ENCODE data around the gene EIF2B4.

DNA sequence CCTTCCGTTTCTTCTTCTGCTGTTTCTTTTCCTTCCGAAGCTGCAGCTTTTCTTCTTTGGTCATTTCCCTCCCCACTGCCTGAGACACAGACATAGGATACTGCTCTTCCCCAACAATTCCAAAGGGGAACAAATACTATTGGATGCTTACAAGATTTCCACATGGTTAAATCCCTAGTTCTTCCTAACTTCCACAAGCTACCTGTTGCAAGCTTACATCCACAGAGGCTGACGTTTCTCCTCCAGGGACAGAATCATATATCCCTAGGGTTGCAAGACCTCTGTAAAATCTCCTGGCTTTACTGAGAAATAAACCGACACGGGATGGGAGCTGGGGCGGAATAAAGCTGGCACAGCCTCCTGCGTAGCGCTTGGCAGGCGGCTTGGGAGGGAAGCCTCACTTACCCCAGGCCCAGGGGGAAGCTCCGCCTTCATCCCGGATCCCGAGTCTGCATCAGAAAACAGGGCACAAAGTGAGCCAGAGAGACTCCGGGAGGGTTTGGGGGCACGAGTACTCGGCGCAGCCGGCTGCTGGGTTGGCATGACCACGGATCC, 590 bp downstream of the EIF2B4 start:
- TF ChIP-seq MYNN (CRISPR knock-in tag; IDR thresholded peaks at IDR 0.05; ENCODE audit: low read depth) (no peak), POLR2AphosphoS5 (IDR thresholded peaks at IDR 0.05; ENCODE audit: low read depth, low read length) (no peak), ZNF512B (CRISPR knock-in tag; IDR thresholded peaks at IDR 0.05; ENCODE audit: borderline replicate concordance) (no peak), ZNF800 (CRISPR knock-in tag; IDR thresholded peaks at IDR 0.05) (no peak)
- TF ChIP-seq, protein P1, sequence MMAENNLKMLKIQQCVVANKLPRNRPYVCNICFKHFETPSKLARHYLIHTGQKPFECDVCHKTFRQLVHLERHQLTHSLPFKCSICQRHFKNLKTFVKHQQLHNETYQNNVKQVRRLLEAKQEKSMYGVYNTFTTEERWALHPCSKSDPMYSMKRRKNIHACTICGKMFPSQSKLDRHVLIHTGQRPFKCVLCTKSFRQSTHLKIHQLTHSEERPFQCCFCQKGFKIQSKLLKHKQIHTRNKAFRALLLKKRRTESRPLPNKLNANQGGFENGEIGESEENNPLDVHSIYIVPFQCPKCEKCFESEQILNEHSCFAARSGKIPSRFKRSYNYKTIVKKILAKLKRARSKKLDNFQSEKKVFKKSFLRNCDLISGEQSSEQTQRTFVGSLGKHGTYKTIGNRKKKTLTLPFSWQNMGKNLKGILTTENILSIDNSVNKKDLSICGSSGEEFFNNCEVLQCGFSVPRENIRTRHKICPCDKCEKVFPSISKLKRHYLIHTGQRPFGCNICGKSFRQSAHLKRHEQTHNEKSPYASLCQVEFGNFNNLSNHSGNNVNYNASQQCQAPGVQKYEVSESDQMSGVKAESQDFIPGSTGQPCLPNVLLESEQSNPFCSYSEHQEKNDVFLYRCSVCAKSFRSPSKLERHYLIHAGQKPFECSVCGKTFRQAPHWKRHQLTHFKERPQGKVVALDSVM (CRISPR knock-in tag; IDR thresholded peaks at IDR 0.05): no peak
